ENCODE results near the gene ATP5F1E.

- no peak for TF ChIP-seq EZH2 (IDR thresholded peaks at IDR 0.05; ENCODE audit: borderline replicate concordance, low read length)
- TF ChIP-seq CTCF (IDR thresholded peaks at IDR 0.05; ENCODE audit: low read length): no peak
Measured at GRCh38 chr20:58982406-58983114, 49.6 kb downstream of the ATP5F1E start.
